GM12878 (cell line): ENCODE data around the gene CCDC70. TPM values are rescaled to one million over a fixed set of nuclear protein-coding genes. Genes with fewer than 3 reads are reported as not detected.

Experiments
- ATAC-seq: fragments of 200-7000 bp; cut with Tn5 transposase; 3 replicates; pipeline ENCODE4 v1.9.1; 2020; ENCODE audit warnings: mild to moderate bottlenecking, moderate library complexity
- BruUV-seq: library from RNA; stranded (reverse); fragments of 400-500 nt; replicated peaks from 2 replicates; lab custom pipeline; 2021; lab: Mats Ljungman, UMichigan
- CTCF ChIA-PET: fragments of 300-600 bp; sonication (Branson Sonifier 250); formaldehyde crosslinking; extraction: SDS; loops from one replicate; lab custom pipeline; 2021; ENCODE audit warnings: inconsistent platforms; lab: Yijun Ruan, JAX
- POLR2A ChIA-PET: fragments of 350-600 bp; formaldehyde crosslinking; extraction: SDS; loops from one replicate; lab custom pipeline; 2021; ENCODE audit warnings: inconsistent platforms; lab: Charles Lee
- RAD21 ChIA-PET: fragments of 300-600 bp; sonication (Branson Sonifier 250); formaldehyde crosslinking; loops from one replicate; lab custom pipeline; 2023; ENCODE audit warnings: antibody characterized with exemption; ENCODE audit not compliant: unreplicated experiment; lab: Charles Lee
- SMC1A ChIA-PET: fragments of 300-600 bp; sonication (Branson Sonifier 250); formaldehyde crosslinking; loops from one replicate; lab custom pipeline; 2023; ENCODE audit not compliant: unreplicated experiment, uncharacterized antibody; lab: Charles Lee
- DNase-seq: peaks from one replicate; pipeline ENCODE4 v3.0.0-alpha.2; 2011; ENCODE audit warnings: low read depth, low spot score
- FAIRE-seq: peaks from 3 replicates; lab custom pipeline; 2011; peaks lifted over from hg19 to GRCh38; lab: Jason Lieb, UNC
- H2AFZ ChIP-seq: 2 replicates; pipeline ENCODE4 v1.6.0; 2011; ENCODE audit warnings: low read depth, low read length, control low read depth; ENCODE audit not compliant: control insufficient read depth
- H3K27ac ChIP-seq: 2 replicates; pipeline ENCODE4 v1.5.1; 2011; ENCODE audit warnings: control low read depth; ENCODE audit not compliant: control insufficient read depth, insufficient read depth
- H3K27me3 ChIP-seq, 2 experiments: replicated peaks in 1 of 2; 2 replicates each; pipeline versions ENCODE4 v1.6.0 to v1.6.1; 2011; ENCODE audit warnings: low read length in 1 of 2; ENCODE audit not compliant: control insufficient read depth in 2 of 2, insufficient read depth in 2 of 2
- H3K36me3 ChIP-seq, 2 experiments: 2 replicates each; pipeline ENCODE4 v1.5.1; 2011; ENCODE audit warnings: low read length in 1 of 2; ENCODE audit not compliant: control insufficient read depth in 2 of 2, insufficient read depth in 2 of 2
- H3K4me1 ChIP-seq: 2 replicates; pipeline ENCODE4 v1.6.1; 2011; ENCODE audit warnings: mild to moderate bottlenecking, low read length, moderate library complexity, mixed read lengths; ENCODE audit not compliant: control insufficient read depth, insufficient read depth
- H3K4me2 ChIP-seq: 2 replicates; pipeline ENCODE4 v1.6.0; 2011; ENCODE audit warnings: control low read depth; ENCODE audit not compliant: control insufficient read depth, insufficient read depth
- H3K4me3 ChIP-seq: fragments of 200-600 bp; sonication (generic); 2 replicates; pipeline ENCODE4 v1.5.1; 2016
- H3K79me2 ChIP-seq: 2 replicates; pipeline ENCODE4 v1.6.0; 2011; ENCODE audit warnings: low read length; ENCODE audit not compliant: control insufficient read depth, insufficient read depth
- H3K9ac ChIP-seq: 2 replicates; pipeline ENCODE4 v1.8.0; 2011; ENCODE audit warnings: low read length, control low read depth, mixed read lengths; ENCODE audit not compliant: control insufficient read depth, insufficient read depth
- H3K9me3 ChIP-seq: replicated peaks from 3 replicates; pipeline ENCODE4 v1.5.1; 2011; ENCODE audit warnings: mild to moderate bottlenecking, low read length; ENCODE audit not compliant: control insufficient read depth, insufficient read depth
- H4K20me1 ChIP-seq: 2 replicates; pipeline ENCODE4 v1.6.0; 2011; ENCODE audit not compliant: control insufficient read depth, insufficient read depth
- BACH1 ChIP-seq: fragments of 450-650 bp; IDR thresholded peaks from 2 replicates; pipeline ENCODE4 v1.6.1; 2017; ENCODE audit warnings: mild to moderate bottlenecking, borderline replicate concordance
- BCL11A ChIP-seq: IDR thresholded peaks from 2 replicates; pipeline ENCODE4 v1.6.1; 2011; ENCODE audit warnings: low read depth, low read length
- KAT2A ChIP-seq: conservative IDR thresholded peaks from 2 replicates; pipeline ENCODE4 v1.6.1; 2011; ENCODE audit warnings: low read depth, low read length; ENCODE audit not compliant: control insufficient read depth
- NFYB ChIP-seq: IDR thresholded peaks from 2 replicates; pipeline ENCODE4 v1.6.1; 2011; ENCODE audit warnings: low read depth, mild to moderate bottlenecking, low read length, improper control_type of control experiment, moderate library complexity; ENCODE audit not compliant: insufficient read depth
- RELB ChIP-seq: fragments of 450-650 bp; IDR thresholded peaks from 2 replicates; pipeline ENCODE4 v1.6.1; 2017; ENCODE audit warnings: low read depth, mild to moderate bottlenecking, moderate library complexity
- SUPT20H ChIP-seq: IDR thresholded peaks from 2 replicates; pipeline ENCODE4 v1.6.1; 2011; ENCODE audit warnings: low read depth, mild to moderate bottlenecking, low read length, moderate library complexity, borderline replicate concordance; ENCODE audit not compliant: control insufficient read depth
- WGBS: methylation state at CpG from one replicate; pipeline ENCODE4 v1.1.6; 2016; ENCODE audit warnings: low lambda C conversion rate; ENCODE audit not compliant: insufficient replicate concordance, insufficient coverage; ENCODE audit errors: missing lambda C conversion rate; 5-methylcytosine and 5-hydroxymethylcytosine counted together
- in situ Hi-C: fragments of 300-500 bp; cut with MboI; formaldehyde crosslinking; loops from 9 replicates; pipeline ENCODE4 v1.14.3; 2018; ENCODE audit warnings: mixed read lengths
- intact Hi-C: fragments of 100-400 bp; cut with micrococcal nuclease; formaldehyde crosslinking; loops from one replicate; pipeline ENCODE4 v1.14.2; 2022; ENCODE audit not compliant: unreplicated experiment
- polyA plus RNA-seq, 11 experiments: library from polyadenylated mRNA; depleted of rRNA in 4 of 11; unstranded in 6 of 11; stranded (reverse) in 5 of 11; fragments of >200 nt; fragmentation: Nextera tagmentation in 4 of 11; fragmentation: Illumina TruSeq in 1 of 11; extraction: Ambion mirVana in 4 of 11; extraction: Trizol in 1 of 11; gene quantifications; 1 replicate in 1 of 11; 2 replicates in 10 of 11; pipeline versions ENCODE4 v1.2.1 to v1.2.3, GENCODE V29; 2011 to 2016; ENCODE audit warnings: inconsistent platforms in 2 of 11, missing spikeins in 2 of 11, low read depth in 1 of 11
- total RNA-seq, 4 experiments: library from RNA; depleted of rRNA in 3 of 4; stranded (reverse); fragments of >200 nt in 3 of 4; fragmentation: Illumina TruSeq in 1 of 4; extraction: Trizol in 1 of 4; gene quantifications; 2 replicates each; pipeline versions ENCODE4 v1.2.1 to v1.2.3, GENCODE V29; 2013 to 2021

The CCDC70 gene
- total and polyA plus RNA-seq, 10 of the 15 experiments (the other 5 are each of a cell fraction or from before 2014, with no cell fraction given): not detected

GRCh38 chr13:51873837-51874236 is 12.1 kb downstream of the CCDC70 start:
- no peaks in the 10 kb centered on the region for H3K9me3 ChIP-seq
- H3K9ac ChIP-seq: no peak overlapping the region
- no peak for TF ChIP-seq RELB
- TF ChIP-seq BCL11A: no peak
- no peak for TF ChIP-seq NFYB
- TF ChIP-seq BACH1: no peak
- TF ChIP-seq SUPT20H: no peak
- TF ChIP-seq KAT2A: no peak
- no TSS peak for BruUV-seq
- ChIA-PET RAD21 (no interaction called here), CTCF (interaction anchor here (1.0 kb wide), 1 partner anchor 22 kb away, joined by 3 read pairs; no protein-coding TSS in a partner anchor), SMC1A (no interaction called here), POLR2A (no interaction called here)
- no peak overlapping the region for H3K4me2 ChIP-seq
- no peaks in the 10 kb centered on the region for H3K36me3 ChIP-seq
- H3K27me3 ChIP-seq: no peaks in the 10 kb centered on the region
- intact Hi-C loops (no loop called here), in situ Hi-C loops (no loop called here)
- FAIRE-seq (no peak), ATAC-seq (no peak), DNase-seq (no peak)
- H3K79me2 ChIP-seq: no peaks in the 10 kb centered on the region
- H3K4me1 ChIP-seq: no peaks in the 10 kb centered on the region
- WGBS: 59% methylated on average over 1 of the region's 1 CpG
- no peaks in the 10 kb centered on the region for H4K20me1 ChIP-seq
- H3K4me3 ChIP-seq: no peak overlapping the region
- no peak overlapping the region for H3K27ac ChIP-seq
- no peak overlapping the region for H2AFZ ChIP-seq
